Esophagus muscularis mucosa (tissue), 4 donors: Measurements from ENCODE around the gene ADAMTS18. TPM values are rescaled to one million over a fixed set of nuclear protein-coding genes. Genes with fewer than 3 reads are reported as not detected.

Experiments
- DNase-seq: peaks from one replicate; pipeline ENCODE4 v3.0.0-alpha.2; 2017; ENCODE audit errors: extremely low spot score
- H3K27ac ChIP-seq, 4 donors: fragments of 200-600 bp; sonication (generic); replicated peaks in 1 of 4; 1 replicate in 3 of 4; 2 replicates in 1 of 4; pipeline ENCODE4 v1.5.1; 2016 to 2019; ENCODE audit warnings: mild to moderate bottlenecking in 1 of 4
- H3K27me3 ChIP-seq, 4 donors: fragments of 200-600 bp; sonication (generic); one replicate each; pipeline versions ENCODE4 v1.5.1 to v1.6.0; 2016 to 2019
- H3K36me3 ChIP-seq, 4 donors: fragments of 200-600 bp; sonication (generic); one replicate each; pipeline ENCODE4 v1.5.1; 2016 to 2019
- H3K4me1 ChIP-seq, 4 donors: fragments of 200-600 bp; sonication (generic); one replicate each; pipeline ENCODE4 v1.5.1; 2016 to 2019
- H3K4me3 ChIP-seq, 4 donors: fragments of 200-600 bp; sonication (generic); 1 replicate in 2 of 4; 2 replicates in 2 of 4; pipeline ENCODE4 v1.5.1; 2016 to 2019; ENCODE audit warnings: mild to moderate bottlenecking in 4 of 4, moderate library complexity in 1 of 4
- H3K9me3 ChIP-seq, 4 donors: fragments of 200-600 bp; sonication (generic); 1 replicate in 3 of 4; 2 replicates in 1 of 4; pipeline ENCODE4 v1.5.1; 2016 to 2019
- CTCF ChIP-seq, 3 experiments: fragments of 200-600 bp in 2 of 3; fragments of 450-650 bp in 1 of 3; sonication (generic) in 2 of 3; IDR thresholded peaks; one replicate each; pipeline ENCODE4 v1.5.1; 2017 to 2019; ENCODE audit warnings: antibody characterized with exemption in 3 of 3, mild to moderate bottlenecking in 2 of 3, moderate library complexity in 1 of 3
- EP300 ChIP-seq: sonication (generic); formaldehyde crosslinking; IDR thresholded peaks from one replicate; pipeline ENCODE4 v1.6.1; 2017; ENCODE audit warnings: antibody characterized with exemption
- POLR2A ChIP-seq: fragments of 450-650 bp; IDR thresholded peaks from one replicate; pipeline ENCODE4 v1.6.1; 2017; ENCODE audit warnings: antibody characterized with exemption, moderate library complexity, mild to moderate bottlenecking, low read depth
- POLR2AphosphoS5 ChIP-seq, 2 donors: sonication (generic); formaldehyde crosslinking; IDR thresholded peaks; one replicate each; pipeline ENCODE4 v1.6.1; 2017; ENCODE audit warnings: antibody characterized with exemption in 2 of 2
- WGBS: methylation state at CpG from one replicate; pipeline ENCODE4 v1.1.5; 2018; 5-methylcytosine and 5-hydroxymethylcytosine counted together
- intact Hi-C: fragments of 100-400 bp; cut with DNase I; formaldehyde crosslinking; loops from one replicate; pipeline ENCODE4 v1.15.1; 2023
- total RNA-seq, 4 donors: library from RNA; depleted of rRNA; stranded (reverse); fragments of >200 nt; gene quantifications; one replicate each; pipeline versions ENCODE4 v1.1.0 to v1.2.1, GENCODE V29; 2016

Gene ADAMTS18
- total RNA-seq, 4 donors from 2014 or later: 0.45 TPM; not detected in 3

GRCh38 chr16:77422196-77422784 lies 12.5 kb downstream of the ADAMTS18 start:
- Histone ChIP-seq H3K9me3 (no peaks in the 10 kb centered on the region), H3K27ac (no peak overlapping the region), H3K4me1 (no peaks in the 10 kb centered on the region), H3K36me3 (no peaks in the 10 kb centered on the region), H3K27me3 (no peaks in the 10 kb centered on the region), H3K4me3 (no peak overlapping the region)
- no peak for TF ChIP-seq CTCF (IDR thresholded peaks at IDR 0.05)
- TF ChIP-seq POLR2AphosphoS5 (IDR thresholded peaks at IDR 0.05): no peak
- TF ChIP-seq POLR2A: no peak
- no peak for TF ChIP-seq EP300
- peak; percentile 60 for DNase-seq
- intact Hi-C loops: no loop called here
- 97% methylated on average over 2 of the region's 2 CpGs for WGBS

GRCh38 chr16:77416939-77417480 lies 17.8 kb downstream of the ADAMTS18 start:
- H3K4me3 ChIP-seq: no peak overlapping the region
- H3K36me3 ChIP-seq: no peaks in the 10 kb centered on the region
- no peak for TF ChIP-seq POLR2AphosphoS5 (IDR thresholded peaks at IDR 0.05)
- TF ChIP-seq EP300: no peak
- no peak for TF ChIP-seq CTCF (IDR thresholded peaks at IDR 0.05)
- TF ChIP-seq POLR2A: no peak
- H3K4me1 ChIP-seq: no peaks in the 10 kb centered on the region
- no peaks in the 10 kb centered on the region for H3K27me3 ChIP-seq
- intact Hi-C loops: no loop called here
- WGBS: 80% methylated on average over 1 of the region's 1 CpG
- no peaks in the 10 kb centered on the region for H3K9me3 ChIP-seq
- DNase-seq: peak; percentile 21
- no peak overlapping the region for H3K27ac ChIP-seq

GRCh38 chr16:77414752-77415231 lies 20.0 kb downstream of the ADAMTS18 start:
- no peaks in the 10 kb centered on the region for H3K36me3 ChIP-seq
- H3K4me1 ChIP-seq: no peaks in the 10 kb centered on the region
- H3K27me3 ChIP-seq: no peaks in the 10 kb centered on the region
- peak; percentile 37 for DNase-seq
- WGBS: 94% methylated on average over 2 of the region's 2 CpGs
- TF ChIP-seq POLR2A: no peak
- TF ChIP-seq EP300: no peak
- TF ChIP-seq POLR2AphosphoS5 (IDR thresholded peaks at IDR 0.05): no peak
- H3K9me3 ChIP-seq: no peaks in the 10 kb centered on the region
- H3K27ac ChIP-seq: no peak overlapping the region
- H3K4me3 ChIP-seq: no peak overlapping the region
- intact Hi-C loops: no loop called here

GRCh38 chr16:77410449-77410848 lies 24.4 kb downstream of the ADAMTS18 start:
- peaks cover 0 to 15% (median 8%) of the 10 kb centered on the region in 4 donors for H3K9me3 ChIP-seq
- H3K27ac ChIP-seq: no peak overlapping the region
- 63% methylated on average over 4 of the region's 4 CpGs for WGBS
- no peaks in the 10 kb centered on the region for H3K36me3 ChIP-seq
- no peak for TF ChIP-seq EP300
- DNase-seq: no peak
- no peak overlapping the region for H3K4me3 ChIP-seq
- intact Hi-C loops: no loop called here
- no peaks in the 10 kb centered on the region for H3K4me1 ChIP-seq
- no peaks in the 10 kb centered on the region for H3K27me3 ChIP-seq

- Histone ChIP-seq H3K4me1 (no peaks in the 10 kb centered on the region), H3K36me3 (no peaks in the 10 kb centered on the region), H3K9me3 (peaks cover 0 to 15% (median 8%) of the 10 kb centered on the region in 4 donors), H3K4me3 (no peak overlapping the region), H3K27me3 (no peaks in the 10 kb centered on the region), H3K27ac (no peak overlapping the region)
- peak; percentile 62 for DNase-seq
- TF ChIP-seq POLR2A: no peak
- TF ChIP-seq CTCF (IDR thresholded peaks at IDR 0.05): no peak
- TF ChIP-seq POLR2AphosphoS5 (IDR thresholded peaks at IDR 0.05): no peak
- TF ChIP-seq EP300: no peak
- intact Hi-C loops: no loop called here
- WGBS: 73% methylated on average over 5 of the region's 5 CpGs
These were observed 25.5 kb downstream of the ADAMTS18 start for GRCh38 chr16:77409311-77409710.

- Histone ChIP-seq H3K4me3 (no peak overlapping the region), H3K36me3 (no peaks in the 10 kb centered on the region), H3K4me1 (no peaks in the 10 kb centered on the region), H3K27me3 (no peaks in the 10 kb centered on the region), H3K9me3 (peaks cover 0 to 15% (median 8%) of the 10 kb centered on the region in 4 donors), H3K27ac (no peak overlapping the region)
- no peak for TF ChIP-seq POLR2A
- TF ChIP-seq CTCF (IDR thresholded peaks at IDR 0.05): no peak
- TF ChIP-seq POLR2AphosphoS5 (IDR thresholded peaks at IDR 0.05): no peak
- TF ChIP-seq EP300: no peak
- DNase-seq: no peak
- intact Hi-C loops: no loop called here
These were observed 26.2 kb downstream of the ADAMTS18 start for GRCh38 chr16:77408607-77409006.
